Mucosa of descending colon (tissue), 3 donors: Measurements from ENCODE around the gene HES3. TPM values are rescaled to one million over a fixed set of nuclear protein-coding genes. Genes with fewer than 3 reads are reported as not detected.
"Not testable (repeated sequence)": the region's sequence is repeated elsewhere in the genome, so short reads cannot be mapped to it uniquely, and the experiment has no call there.

ENCODE experiments used
- ATAC-seq: fragments of 200-7000 bp; cut with Tn5 transposase; one replicate; pipeline ENCODE4 v1.9.1; 2020; ENCODE audit warnings: mild to moderate bottlenecking, moderate library complexity
- DNase-seq, 3 donors: peaks; one replicate each; pipeline ENCODE4 v3.0.0-alpha.2; 2020
- H3K36me3 ChIP-seq: fragments of 200-600 bp; one replicate; pipeline ENCODE4 v1.8.0; 2021; ENCODE audit warnings: low read depth, mild to moderate bottlenecking
- H3K4me1 ChIP-seq: fragments of 200-600 bp; one replicate; pipeline ENCODE4 v1.8.0; 2021; ENCODE audit warnings: low read depth, mild to moderate bottlenecking
- H3K4me3 ChIP-seq: fragments of 200-600 bp; one replicate; pipeline ENCODE4 v1.8.0; 2021; ENCODE audit warnings: mild to moderate bottlenecking
- H3K9me3 ChIP-seq: fragments of 200-600 bp; one replicate; pipeline ENCODE4 v1.8.0; 2021; ENCODE audit warnings: mild to moderate bottlenecking
- CTCF ChIP-seq: fragments of 200-600 bp; IDR thresholded peaks from one replicate; pipeline ENCODE4 v1.8.0; 2022; ENCODE audit warnings: antibody characterized with exemption, mild to moderate bottlenecking
- intact Hi-C, 2 donors: fragments of 100-400 bp; cut with DNase I in 1 of 2; cut with micrococcal nuclease in 1 of 2; formaldehyde crosslinking; loops; one replicate each; pipeline versions ENCODE4 v1.11.0 to v1.11.1; 2022; cut with DNase I, micrococcal nuclease
- total RNA-seq, 3 donors: library from RNA; stranded (reverse); fragmentation: NEBNext Ultra II Directional in 2 of 3; extraction: Animal tissue kit (Norgen Biotek cat#: 25700) in 2 of 3; gene quantifications; one replicate each; pipeline versions ENCODE4 v1.2.1 to v1.2.4, GENCODE V29; 2021 to 2023
- donor health status: DM: no; HTN: no; CAD: no; lungs with moderate emphysema.
- donor health status: DM: no; HTN: no; CAD: no.
- donor health status: DM: no; HTN: yes; CAD: no.

The HES3 gene
- total RNA-seq, 3 donors from 2014 or later, result not detected

DNA sequence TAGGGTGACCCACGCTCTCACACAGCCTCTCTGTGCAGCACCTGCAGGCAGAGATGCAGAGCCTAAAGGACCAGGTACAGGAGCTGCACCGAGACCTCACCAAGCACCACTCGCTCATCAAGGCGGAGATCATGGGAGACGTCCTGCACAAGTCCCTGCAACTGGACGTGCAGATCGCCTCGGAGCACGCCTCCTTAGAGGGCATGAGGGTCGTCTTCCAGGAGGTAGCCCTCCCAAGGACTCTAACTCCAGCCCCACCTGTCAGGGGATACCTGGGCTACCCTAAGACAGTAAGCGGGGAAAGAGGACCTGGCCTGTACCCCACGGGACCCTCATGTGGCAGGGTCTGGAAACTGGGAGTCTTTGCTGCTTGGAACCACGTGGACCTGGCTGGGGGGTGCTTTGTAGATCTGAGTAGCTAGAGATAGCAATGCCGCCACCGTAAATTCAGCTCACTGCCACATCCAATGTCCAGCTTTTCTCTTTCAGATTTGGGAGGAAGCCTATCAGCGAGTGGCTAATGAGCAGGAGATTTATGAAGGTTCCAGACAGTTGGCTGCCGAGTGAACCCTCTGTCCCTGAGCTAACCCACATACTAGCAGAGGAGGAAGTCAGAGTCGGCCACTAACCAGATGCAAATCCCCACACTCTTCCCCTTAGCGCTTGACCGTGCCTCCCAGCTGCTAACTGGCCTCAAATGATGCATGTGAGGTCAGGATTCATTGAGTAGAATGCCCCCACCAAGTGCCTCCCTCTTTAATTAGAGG, 31.6 kb upstream of the HES3 start:
- no peak for TF ChIP-seq CTCF
- intact Hi-C loops, result no loop called here
- Histone ChIP-seq H3K4me1 (peaks cover 14% of the 10 kb centered on the region), H3K36me3 (no peaks in the 10 kb centered on the region), H3K9me3 (no peaks in the 10 kb centered on the region), H3K4me3 (no peak overlapping the region)
- ATAC-seq (no peak), DNase-seq (no peak)

DNA sequence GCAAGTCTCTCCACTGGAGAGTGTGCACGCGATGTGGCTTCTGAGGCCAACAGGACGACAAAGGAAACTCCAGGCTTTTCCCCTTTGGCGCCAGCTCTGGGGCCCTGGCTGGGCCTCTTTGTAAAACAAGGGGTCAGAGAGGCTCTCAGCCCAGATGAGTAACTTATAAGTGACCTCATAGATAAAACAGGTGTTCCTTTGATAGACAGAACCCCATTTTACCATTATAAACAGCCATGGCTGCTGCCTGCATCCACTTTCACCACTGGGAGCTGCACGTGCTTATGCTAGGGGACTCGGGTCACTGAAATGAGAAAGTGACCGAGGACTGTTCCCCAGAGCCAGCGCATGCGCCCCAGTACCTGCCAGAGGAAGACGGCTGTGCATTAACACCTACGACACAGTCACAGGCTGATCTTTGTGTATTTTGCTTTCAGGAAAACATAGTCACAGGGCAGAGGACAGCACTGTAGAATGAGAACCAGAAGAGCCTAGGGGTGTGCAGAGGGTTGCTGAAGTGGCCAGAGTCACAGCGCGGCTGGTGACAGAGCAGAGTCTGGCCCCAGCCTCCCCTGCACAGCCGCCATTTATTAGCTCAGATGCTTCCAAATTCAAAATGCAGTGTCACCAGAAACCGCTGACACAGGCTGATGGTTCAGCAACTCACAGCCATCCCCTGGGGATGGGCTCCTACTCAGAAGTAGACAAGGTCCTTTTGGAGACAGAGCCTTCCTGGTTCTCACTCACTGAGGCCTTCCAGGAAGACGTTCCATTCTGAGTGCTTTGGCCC, 25.4 kb upstream of the HES3 start:
- Histone ChIP-seq H3K4me3 (no peak overlapping the region), H3K36me3 (no peaks in the 10 kb centered on the region), H3K9me3 (no peaks in the 10 kb centered on the region), H3K4me1 (no peaks in the 10 kb centered on the region)
- ATAC-seq (no peak), DNase-seq (no peak)
- intact Hi-C loops, result no loop called here
- TF ChIP-seq CTCF, result no peak

DNA sequence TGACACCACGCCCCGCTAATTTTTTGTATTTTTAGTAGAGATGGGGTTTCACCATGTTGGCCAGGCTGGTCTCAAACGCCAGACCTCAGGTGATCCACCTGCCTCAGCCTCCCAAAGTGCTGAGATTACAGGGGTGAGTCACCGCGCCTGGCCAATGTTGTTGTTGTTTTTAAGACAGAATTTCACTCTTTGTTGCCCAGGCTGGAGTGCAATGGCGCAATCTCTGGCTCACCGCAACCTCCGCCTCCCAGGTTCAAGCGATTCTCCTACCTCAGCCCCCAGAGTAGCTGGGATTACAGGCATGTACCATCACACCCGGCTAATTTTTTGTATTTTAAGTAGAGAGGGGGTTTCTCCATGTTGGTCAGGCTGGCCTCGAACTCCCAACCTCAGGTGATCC, 24.3 kb upstream of the HES3 start:
- H3K9me3 ChIP-seq, DNase-seq, ATAC-seq, H3K4me1 ChIP-seq, intact Hi-C loops, H3K36me3 ChIP-seq, H3K4me3 ChIP-seq: not testable (repeated sequence)

DNA sequence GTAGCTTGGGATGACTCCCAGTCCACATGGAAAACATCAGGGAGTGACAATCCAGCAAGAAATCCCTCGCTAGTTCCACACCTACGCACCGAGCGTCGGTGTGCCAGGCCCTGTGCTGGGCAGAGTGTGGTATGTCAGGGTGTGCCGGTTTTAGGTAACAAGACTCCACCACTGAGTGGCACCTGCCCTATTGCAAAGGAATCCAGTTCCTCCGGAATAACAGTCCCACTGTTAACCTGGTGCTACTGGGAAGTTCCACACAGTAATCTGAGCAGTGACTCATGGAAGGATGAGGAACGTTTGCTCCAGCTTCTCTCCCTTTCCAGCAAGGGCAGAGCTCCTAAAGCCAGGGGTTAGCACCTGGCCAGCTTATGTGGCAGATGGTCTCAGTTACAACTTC, 23.7 kb upstream of the HES3 start:
- intact Hi-C loops, result no loop called here
- Histone ChIP-seq H3K4me1 (no peaks in the 10 kb centered on the region), H3K9me3 (no peaks in the 10 kb centered on the region), H3K4me3 (no peak overlapping the region), H3K36me3 (no peaks in the 10 kb centered on the region)
- no peak for TF ChIP-seq CTCF
- no peak for DNase-seq
- peak; percentile 14 for ATAC-seq

GRCh38 chr1:6221210-6221784, 22.7 kb upstream of the HES3 start:
- DNase-seq, result no peak
- Histone ChIP-seq H3K4me3 (no peak overlapping the region), H3K36me3 (no peaks in the 10 kb centered on the region), H3K4me1 (no peaks in the 10 kb centered on the region), H3K9me3 (no peaks in the 10 kb centered on the region)
- no peak for ATAC-seq
- intact Hi-C loops, result no loop called here
- TF ChIP-seq CTCF, result no peak

- Histone ChIP-seq H3K9me3 (no peaks in the 10 kb centered on the region), H3K4me3 (no peak overlapping the region), H3K36me3 (no peaks in the 10 kb centered on the region), H3K4me1 (no peaks in the 10 kb centered on the region)
- peak; percentile 68 for ATAC-seq
- intact Hi-C loops, result no loop called here
- peak in 1 of 3 donors; percentile 69 for DNase-seq
- no peak for TF ChIP-seq CTCF
Observed at GRCh38 chr1:6222636-6223035, 21.3 kb upstream of the HES3 start.
